Pancreas (tissue), 10 donors: ENCODE measurements around the gene KIF5A. TPM values are rescaled to one million over a fixed set of nuclear protein-coding genes. Genes with fewer than 3 reads are reported as not detected.

Source experiments
- ATAC-seq, 4 donors: fragments of 200-7000 bp; cut with Tn5 transposase; one replicate each; pipeline versions ENCODE4 v1.8.0 to v1.9.1; 2020; ENCODE audit warnings: mild to moderate bottlenecking in 4 of 4, moderate library complexity in 4 of 4
- DNase-seq, 6 donors: peaks; one replicate each; pipeline ENCODE4 v3.0.0-alpha.2; 2020
- FAIRE-seq: peaks from 2 replicates; lab custom pipeline; 2012; peaks lifted over from hg19 to GRCh38; lab: Jason Lieb, UNC
- H3K27ac ChIP-seq, 4 donors: fragments of 200-600 bp; sonication (generic); 1 replicate in 3 of 4; 2 replicates in 1 of 4; pipeline versions ENCODE4 v1.5.0 to v1.8.0; 2020
- H3K27me3 ChIP-seq, 4 donors: fragments of 200-600 bp; one replicate each; pipeline ENCODE4 v1.8.0; 2021
- H3K36me3 ChIP-seq, 3 donors: fragments of 200-600 bp; sonication (generic) in 1 of 3; one replicate each; pipeline versions ENCODE4 v1.5.0 to v1.8.0; 2020 to 2021
- H3K4me1 ChIP-seq, 3 donors: fragments of 200-600 bp; one replicate each; pipeline ENCODE4 v1.8.0; 2021
- H3K4me3 ChIP-seq, 4 donors: fragments of 200-600 bp; sonication (generic) in 2 of 4; one replicate each; pipeline versions ENCODE4 v1.5.0 to v1.8.0; 2020 to 2021
- H3K9me3 ChIP-seq, 4 donors: fragments of 200-600 bp; one replicate each; pipeline ENCODE4 v1.8.0; 2021
- CTCF ChIP-seq, 4 donors: fragments of 200-600 bp; sonication (generic) in 3 of 4; IDR thresholded peaks; one replicate each; pipeline versions ENCODE4 v1.5.0 to v1.8.0; 2021; ENCODE audit warnings: antibody characterized with exemption in 4 of 4
- WGBS, 2 donors: extraction: QIAGEN DNeasy Blood & Tissue Kit; methylation state at CpG; one replicate each; pipeline ENCODE4 v1.1.7; 2013; 5-methylcytosine and 5-hydroxymethylcytosine counted together
- intact Hi-C, 3 donors: fragments of 100-400 bp; cut with DNase I; formaldehyde crosslinking; loops; one replicate each; pipeline versions ENCODE4 v1.11.1 to v1.14.2; 2022
- polyA plus RNA-seq, 2 donors: library from polyadenylated mRNA; stranded (reverse); fragments of 200-250 nt; gene quantifications; one replicate each; pipeline ENCODE4 v1.2.3, GENCODE V29; 2013
- total RNA-seq, 6 donors: library from RNA; stranded (reverse); fragmentation: NEBNext Ultra II Directional in 4 of 6; extraction: Animal tissue kit (Norgen Biotek cat#: 25700) in 4 of 6; gene quantifications; one replicate each; pipeline versions ENCODE4 v1.2.1 to v1.2.4, GENCODE V29; 2021 to 2023
- donor health status: healthy with polysubstance abuse.
- donor health status: DM: no; HTN: no; CAD: no; lungs with moderate emphysema.
- donor health status: DM: no; HTN: no; CAD: no.
- donor health status: control.
- donor health status: control.
- donor health status: Bipolar disorder and iron deficiency.
- donor health status: DM: yes; HTN: yes; CAD: no.
- donor health status: DM: no; HTN: no; CAD: no.
- donor health status: DM: no; HTN: no; CAD: no.
- donor health status: DM: yes; HTN: yes; CAD: no.

Gene KIF5A
- total and polyA plus RNA-seq, 8 donors, result 0.25 to 2.9 (median 0.68) TPM

GRCh38 chr12:57549203-57549908 lies 488 bp upstream of the KIF5A start:
- Histone ChIP-seq H3K4me3 (peak overlapping the region in 2 of 4 donors; percentile 5 to 40), H3K9me3 (no peaks in the 10 kb centered on the region), H3K36me3 (no peaks in the 10 kb centered on the region), H3K27ac (no peak overlapping the region), H3K27me3 (no peaks in the 10 kb centered on the region), H3K4me1 (peaks cover 0 to 12% (median 5%) of the 10 kb centered on the region in 3 donors)
- DNase-seq (no peak), FAIRE-seq (no peak), ATAC-seq (no peak)
- TF ChIP-seq CTCF (IDR thresholded peaks at IDR 0.05), result no peak
- 47 to 51% methylated on average over 13 of the region's 13 CpGs for WGBS, 2 donors
- intact Hi-C loops, result no loop called here

GRCh38 chr12:57550641-57551549 lies 1.1 kb downstream of the KIF5A start:
- ATAC-seq, result no peak
- DNase-seq, result no peak
- no peaks in the 10 kb centered on the region for H3K36me3 ChIP-seq
- H3K9me3 ChIP-seq, result no peaks in the 10 kb centered on the region
- H3K4me3 ChIP-seq, result no peak overlapping the region
- FAIRE-seq, result no peak
- no peak overlapping the region for H3K27ac ChIP-seq
- H3K27me3 ChIP-seq, result no peaks in the 10 kb centered on the region
- intact Hi-C loops, result no loop called here
- 69 to 75% methylated on average over 7 of the region's 7 CpGs for WGBS, 2 donors
- peaks cover 0 to 2% (median 2%) of the 10 kb centered on the region in 3 donors for H3K4me1 ChIP-seq
- no peak for TF ChIP-seq CTCF (IDR thresholded peaks at IDR 0.05)

- WGBS, 2 donors, result 84% methylated on average over 3 of the region's 3 CpGs
- Histone ChIP-seq H3K4me3 (no peak overlapping the region), H3K9me3 (no peaks in the 10 kb centered on the region), H3K4me1 (no peaks in the 10 kb centered on the region), H3K27ac (no peak overlapping the region), H3K36me3 (no peaks in the 10 kb centered on the region), H3K27me3 (no peaks in the 10 kb centered on the region)
- ATAC-seq (no peak), DNase-seq (no peak), FAIRE-seq (no peak)
- no peak for TF ChIP-seq CTCF (IDR thresholded peaks at IDR 0.05)
- intact Hi-C loops, result no loop called here
These were observed 1.9 kb downstream of the KIF5A start for GRCh38 chr12:57551637-57552305.

- no peaks in the 10 kb centered on the region for H3K4me1 ChIP-seq
- no peaks in the 10 kb centered on the region for H3K27me3 ChIP-seq
- H3K4me3 ChIP-seq, result no peak overlapping the region
- DNase-seq (no peak), ATAC-seq (no peak), FAIRE-seq (no peak)
- WGBS, 2 donors, result 67 to 71% methylated on average over 2 of the region's 2 CpGs
- H3K27ac ChIP-seq, result no peak overlapping the region
- intact Hi-C loops, result no loop called here
- TF ChIP-seq CTCF (IDR thresholded peaks at IDR 0.05), result no peak
- no peaks in the 10 kb centered on the region for H3K36me3 ChIP-seq
- H3K9me3 ChIP-seq, result no peaks in the 10 kb centered on the region
These were observed 2.4 kb downstream of the KIF5A start for GRCh38 chr12:57552306-57552651.
